Testis (tissue), 3 donors: ENCODE measurements around the gene CELF5. TPM values are rescaled to one million over a fixed set of nuclear protein-coding genes. Genes with fewer than 3 reads are reported as not detected.
A peak's percentile ranks its signal among the peaks of the same experiment; 100 is the strongest.

ENCODE experiments used
- DNase-seq: peaks from one replicate; pipeline ENCODE4 v3.0.0-alpha.2; 2019
- H3K27ac ChIP-seq, 2 donors: fragments of 200-600 bp; sonication (generic); one replicate each; pipeline ENCODE4 v1.5.1; 2019
- H3K27me3 ChIP-seq: fragments of 200-600 bp; sonication (generic); one replicate; pipeline ENCODE4 v1.5.1; 2019
- H3K36me3 ChIP-seq: fragments of 200-600 bp; sonication (generic); one replicate; pipeline ENCODE4 v1.5.1; 2017; ENCODE audit warnings: low read depth; ENCODE audit errors: missing control alignments
- H3K4me1 ChIP-seq: fragments of 200-600 bp; sonication (generic); one replicate; pipeline ENCODE4 v1.5.1; 2019
- H3K4me3 ChIP-seq, 2 donors: fragments of 200-600 bp; sonication (generic); one replicate each; pipeline ENCODE4 v1.5.1; 2017 to 2019
- H3K9me3 ChIP-seq: fragments of 200-600 bp; sonication (generic); one replicate; pipeline ENCODE4 v1.5.1; 2017
- CTCF ChIP-seq, 3 experiments: fragments of 450-650 bp in 2 of 3; fragments of 200-600 bp in 1 of 3; sonication (generic) in 1 of 3; IDR thresholded peaks; one replicate each; pipeline ENCODE4 v1.5.1; 2016 to 2019; ENCODE audit warnings: antibody characterized with exemption in 3 of 3, mild to moderate bottlenecking in 2 of 3, moderate library complexity in 1 of 3
- POLR2A ChIP-seq: fragments of 450-650 bp; IDR thresholded peaks from one replicate; pipeline ENCODE4 v1.6.1; 2017; ENCODE audit warnings: antibody characterized with exemption, mild to moderate bottlenecking, moderate library complexity
- WGBS, 2 donors: methylation state at CpG; one replicate each; pipeline ENCODE4 v1.1.5; 2018; 5-methylcytosine and 5-hydroxymethylcytosine counted together
- intact Hi-C: fragments of 100-400 bp; cut with DNase I; formaldehyde crosslinking; loops from one replicate; pipeline ENCODE4 v1.15.1; 2023; ENCODE audit warnings: low total_unique reads
- polyA plus RNA-seq: library from polyadenylated mRNA; stranded (reverse); fragments of 350-450 nt; fragmentation: Illumina TruSeq; extraction: RNeasy Lipid Tissue Mini Kit (QIAGEN cat#74804); gene quantifications from one replicate; pipeline ENCODE4 v1.2.3, GENCODE V29; 2014; ENCODE audit warnings: low read depth, low replicate concordance; ENCODE audit not compliant: insufficient read depth
- total RNA-seq, 2 donors: library from RNA; depleted of rRNA; stranded (reverse); fragments of >200 nt; gene quantifications; one replicate each; pipeline ENCODE4 v1.2.3, GENCODE V29; 2016

The CELF5 gene
- total and polyA plus RNA-seq, 3 donors from 2014 or later, result 3.1 to 8.7 (median 6.6) TPM

- intact Hi-C loops, result no loop called here
- Histone ChIP-seq H3K27me3 (no peaks in the 10 kb centered on the region), H3K36me3 (no peaks in the 10 kb centered on the region), H3K4me3 (peak overlapping the region; percentile 37 to 49), H3K4me1 (no peaks in the 10 kb centered on the region), H3K9me3 (no peaks in the 10 kb centered on the region), H3K27ac (no peak overlapping the region)
- WGBS, 2 donors, result 2 to 5% methylated on average over 11 to 42 of the region's 45 CpGs
- DNase-seq, result peak; percentile 87
- peak in 1 of 3 experiments; percentile 27 for TF ChIP-seq CTCF (IDR thresholded peaks at IDR 0.05)
- no peak for TF ChIP-seq POLR2A
These were observed 51.3 kb downstream of the CELF5 start for GRCh38 chr19:3275583-3276340.

- no peaks in the 10 kb centered on the region for H3K9me3 ChIP-seq
- no peak overlapping the region for H3K27ac ChIP-seq
- intact Hi-C loops, result no loop called here
- DNase-seq, result peak; percentile 26
- no peaks in the 10 kb centered on the region for H3K27me3 ChIP-seq
- peak overlapping the region in 1 of 2 donors; percentile 49 for H3K4me3 ChIP-seq
- H3K4me1 ChIP-seq, result no peaks in the 10 kb centered on the region
- TF ChIP-seq POLR2A (no peak), CTCF (IDR thresholded peaks at IDR 0.05) (no peak)
- 0 to 4% methylated on average over 5 to 11 of the region's 11 CpGs for WGBS, 2 donors
- no peaks in the 10 kb centered on the region for H3K36me3 ChIP-seq
These were observed 51.9 kb downstream of the CELF5 start for GRCh38 chr19:3276341-3276799.

- 45 to 47% methylated on average over 5 of the region's 5 CpGs for WGBS, 2 donors
- Histone ChIP-seq H3K27me3 (no peaks in the 10 kb centered on the region), H3K27ac (no peak overlapping the region), H3K4me3 (no peak overlapping the region), H3K36me3 (no peaks in the 10 kb centered on the region), H3K4me1 (no peaks in the 10 kb centered on the region), H3K9me3 (no peaks in the 10 kb centered on the region)
- no peak for DNase-seq
- intact Hi-C loops, result no loop called here
- TF ChIP-seq POLR2A (no peak), CTCF (IDR thresholded peaks at IDR 0.05) (no peak)
These were observed 53.2 kb downstream of the CELF5 start for GRCh38 chr19:3277649-3278048.

- no peaks in the 10 kb centered on the region for H3K27me3 ChIP-seq
- TF ChIP-seq CTCF (IDR thresholded peaks at IDR 0.05), result no peak
- TF ChIP-seq POLR2A, result no peak
- 81 to 90% methylated on average over 11 of the region's 11 CpGs for WGBS, 2 donors
These were observed 53.8 kb downstream of the CELF5 start for GRCh38 chr19:3278294-3278693.

GRCh38 chr19:3278749-3279148 is 54.3 kb downstream of the CELF5 start:
- no peak overlapping the region for H3K27ac ChIP-seq
- TF ChIP-seq POLR2A, result no peak
- no peak for TF ChIP-seq CTCF (IDR thresholded peaks at IDR 0.05)
- H3K9me3 ChIP-seq, result no peaks in the 10 kb centered on the region
- intact Hi-C loops, result no loop called here
- H3K4me3 ChIP-seq, result no peak overlapping the region
- no peaks in the 10 kb centered on the region for H3K36me3 ChIP-seq
- no peaks in the 10 kb centered on the region for H3K27me3 ChIP-seq
- DNase-seq, result no peak
- 81 to 86% methylated on average over 5 of the region's 5 CpGs for WGBS, 2 donors
- H3K4me1 ChIP-seq, result no peaks in the 10 kb centered on the region

More at GRCh38 chr19:3278294-3278693, 53.8 kb downstream of the CELF5 start:
- Histone ChIP-seq H3K36me3 (no peaks in the 10 kb centered on the region), H3K9me3 (no peaks in the 10 kb centered on the region), H3K4me1 (no peaks in the 10 kb centered on the region), H3K4me3 (no peak overlapping the region), H3K27ac (no peak overlapping the region)
- no peak for DNase-seq
- intact Hi-C loops, result no loop called here
